COR-L47 (cell line): Measurements from ENCODE around the gene ZIC2.

Experiments used
- DNase-seq: peaks from one replicate; lab custom pipeline; 2025; lab: John Stamatoyannopoulos, UW

ZIC2 gene

GRCh38 chr13:99986741-99987140 is 5.2 kb downstream of the ZIC2 start:
- peak; percentile 46 for DNase-seq

- peak; percentile 58 for DNase-seq
Measured at GRCh38 chr13:99987154-99988019, 5.8 kb downstream of the ZIC2 start.

GRCh38 chr13:99988529-99989275 is 7.1 kb downstream of the ZIC2 start:
- DNase-seq, result peak; percentile 76

GRCh38 chr13:99989276-99990125 is 7.9 kb downstream of the ZIC2 start:
- DNase-seq, result no peak

GRCh38 chr13:99990126-99990977 is 8.8 kb downstream of the ZIC2 start:
- DNase-seq, result peak; percentile 77

- DNase-seq, result no peak
Measured at GRCh38 chr13:99991013-99991827, 9.6 kb downstream of the ZIC2 start.

GRCh38 chr13:99991828-99992775 is 10.5 kb downstream of the ZIC2 start:
- no peak for DNase-seq

GRCh38 chr13:99992949-99993351 is 11.4 kb downstream of the ZIC2 start:
- no peak for DNase-seq

- no peak for DNase-seq
Measured at GRCh38 chr13:99993660-99994637, 12.4 kb downstream of the ZIC2 start.

- no peak for DNase-seq
Measured at GRCh38 chr13:99994638-99995020, 13.0 kb downstream of the ZIC2 start.

GRCh38 chr13:99995104-99995588 is 13.6 kb downstream of the ZIC2 start:
- no peak for DNase-seq

- DNase-seq, result peak; percentile 57
Measured at GRCh38 chr13:99995589-99996380, 14.2 kb downstream of the ZIC2 start.

- DNase-seq, result peak; percentile 94
Measured at GRCh38 chr13:99996381-99996973, 14.9 kb downstream of the ZIC2 start.

GRCh38 chr13:99997702-99998214 is 16.2 kb downstream of the ZIC2 start:
- DNase-seq, result no peak

- no peak for DNase-seq
Measured at GRCh38 chr13:99998261-99998660, 16.7 kb downstream of the ZIC2 start.

GRCh38 chr13:100014621-100015020 is 33.0 kb downstream of the ZIC2 start:
- DNase-seq, result no peak
